BLaER1 (cell line): ENCODE measurements around the gene DLG2.

Source experiments
- H3K27ac ChIP-seq: shearing (Covaris generic); formaldehyde crosslinking; 2 replicates; pipeline ENCODE4 v1.8.1; 2022
- H3K27me3 ChIP-seq: shearing (Covaris generic); formaldehyde crosslinking; 2 replicates; pipeline ENCODE4 v1.8.1; 2022
- H3K36me3 ChIP-seq: shearing (Covaris generic); formaldehyde crosslinking; 2 replicates; pipeline ENCODE4 v1.8.1; 2022
- H3K4me1 ChIP-seq: shearing (Covaris generic); formaldehyde crosslinking; 2 replicates; pipeline ENCODE4 v1.8.1; 2022
- H3K4me2 ChIP-seq: shearing (Covaris generic); formaldehyde crosslinking; 2 replicates; pipeline ENCODE4 v1.8.1; 2022
- H3K4me3 ChIP-seq: shearing (Covaris generic); formaldehyde crosslinking; 2 replicates; pipeline ENCODE4 v1.8.1; 2022
- H3K9ac ChIP-seq: shearing (Covaris generic); formaldehyde crosslinking; 2 replicates; pipeline ENCODE4 v1.8.1; 2022
- H3K9me3 ChIP-seq: shearing (Covaris generic); formaldehyde crosslinking; 2 replicates; pipeline ENCODE4 v1.8.1; 2022
- H4K20me1 ChIP-seq: shearing (Covaris generic); formaldehyde crosslinking; 2 replicates; pipeline ENCODE4 v1.8.1; 2022
- Cebpa-rat ChIP-seq: shearing (Covaris generic); IDR thresholded peaks from 2 replicates; pipeline ENCODE4 v1.8.1; 2022

DLG2 gene

DNA sequence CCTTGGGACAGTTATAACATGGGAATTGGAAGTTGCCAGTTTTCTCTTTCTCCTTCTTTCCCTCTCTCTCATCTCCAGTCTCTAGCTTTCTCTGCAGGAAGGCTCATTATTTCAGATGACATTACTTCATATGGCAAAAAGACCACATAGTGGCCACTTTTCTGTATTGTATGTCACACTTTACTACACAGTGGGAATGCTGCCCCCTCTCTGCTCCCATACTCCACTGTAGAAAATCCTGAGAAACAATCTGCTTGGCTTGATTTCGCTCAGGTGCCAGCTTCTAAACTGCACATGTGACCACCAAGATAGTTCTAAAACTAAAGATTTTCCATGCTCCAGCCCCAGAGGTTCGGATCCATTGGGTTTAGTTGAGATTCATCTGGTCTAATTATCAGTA is 1480.3 kb downstream of the DLG2 start:
- H3K9ac ChIP-seq = no peak overlapping the region
- no peaks in the 10 kb centered on the region for H4K20me1 ChIP-seq
- H3K4me2 ChIP-seq = no peak overlapping the region
- H3K36me3 ChIP-seq = no peaks in the 10 kb centered on the region
- H3K4me1 ChIP-seq = no peaks in the 10 kb centered on the region
- H3K9me3 ChIP-seq = no peaks in the 10 kb centered on the region
- no peak for TF ChIP-seq Cebpa-rat
- no peaks in the 10 kb centered on the region for H3K27me3 ChIP-seq
- no peak overlapping the region for H3K4me3 ChIP-seq
- no peak overlapping the region for H3K27ac ChIP-seq

DNA sequence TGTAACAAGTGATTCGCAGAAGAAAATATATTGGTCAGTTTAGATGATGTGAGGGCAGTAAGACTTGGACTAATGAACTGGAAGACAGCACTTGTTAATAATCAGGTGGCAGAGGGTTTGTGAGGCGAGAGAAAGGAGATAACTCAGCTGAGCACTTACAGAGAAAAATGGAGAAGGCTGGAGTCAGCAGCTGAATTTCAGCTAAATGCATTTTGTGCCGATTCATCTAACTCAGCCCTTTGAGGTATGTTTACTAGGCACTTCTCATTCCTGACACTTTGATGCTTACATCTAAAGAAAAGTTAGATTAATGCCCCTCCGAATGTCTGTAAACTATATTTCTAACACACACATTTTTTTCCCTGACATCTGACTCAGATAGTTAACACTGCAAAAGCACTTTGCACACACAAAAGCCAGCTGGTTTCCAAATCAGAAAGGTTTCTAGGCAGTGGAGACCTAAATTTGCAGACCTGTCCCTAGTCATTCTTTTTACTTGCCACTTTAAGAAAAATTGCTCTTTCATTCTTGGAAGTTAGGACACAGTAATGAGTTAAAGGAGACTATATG is 1481.4 kb downstream of the DLG2 start:
- Histone ChIP-seq H3K4me1 (no peaks in the 10 kb centered on the region), H3K9ac (no peak overlapping the region), H3K27me3 (no peaks in the 10 kb centered on the region), H3K27ac (no peak overlapping the region), H3K36me3 (no peaks in the 10 kb centered on the region), H4K20me1 (no peaks in the 10 kb centered on the region), H3K9me3 (no peaks in the 10 kb centered on the region), H3K4me2 (no peak overlapping the region), H3K4me3 (no peak overlapping the region)
- TF ChIP-seq Cebpa-rat = no peak

DNA sequence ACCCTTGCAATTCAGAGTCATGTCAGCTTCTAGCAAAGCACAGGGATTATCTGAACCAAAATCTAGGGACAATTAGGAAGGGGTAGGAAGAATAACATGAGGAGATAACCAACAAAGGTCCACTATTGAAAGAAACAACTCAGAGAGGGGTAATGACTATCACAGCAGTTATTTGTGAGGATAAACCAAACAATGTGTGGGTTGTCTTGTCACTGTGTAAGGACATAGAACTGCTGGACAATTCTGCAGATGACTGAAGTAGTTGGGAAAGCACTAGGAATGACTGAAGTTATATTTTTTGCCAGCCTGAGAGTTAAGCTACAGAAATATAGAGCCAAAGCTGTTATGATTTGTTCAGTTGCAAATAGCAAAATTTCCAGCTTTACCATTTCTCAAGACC is 1482.6 kb downstream of the DLG2 start:
- H4K20me1 ChIP-seq = no peaks in the 10 kb centered on the region
- H3K4me3 ChIP-seq = no peak overlapping the region
- H3K4me2 ChIP-seq = no peak overlapping the region
- H3K9ac ChIP-seq = no peak overlapping the region
- H3K36me3 ChIP-seq = no peaks in the 10 kb centered on the region
- no peaks in the 10 kb centered on the region for H3K4me1 ChIP-seq
- no peaks in the 10 kb centered on the region for H3K9me3 ChIP-seq
- no peak for TF ChIP-seq Cebpa-rat
- H3K27ac ChIP-seq = no peak overlapping the region
- no peaks in the 10 kb centered on the region for H3K27me3 ChIP-seq

DNA sequence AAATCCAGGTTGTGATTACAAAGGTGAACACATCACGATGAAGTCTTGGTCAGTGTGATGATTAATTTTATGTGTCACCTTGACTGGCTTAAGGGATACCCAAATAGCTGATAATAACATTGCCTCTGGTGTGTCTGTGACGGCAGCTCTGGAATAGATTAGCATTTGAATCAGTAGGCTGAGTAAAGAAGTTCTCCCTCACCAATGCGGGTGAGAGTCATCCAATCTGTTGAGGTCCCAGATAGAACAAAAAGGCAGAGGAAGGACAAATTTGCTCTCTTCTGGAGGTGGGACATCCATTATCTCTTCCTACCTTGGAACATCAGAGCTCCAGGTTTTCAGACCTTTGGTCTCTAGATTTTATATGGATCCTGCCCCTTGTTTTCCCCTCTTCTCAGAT is 1484.7 kb downstream of the DLG2 start:
- H4K20me1 ChIP-seq = no peaks in the 10 kb centered on the region
- no peaks in the 10 kb centered on the region for H3K9me3 ChIP-seq
- TF ChIP-seq Cebpa-rat = no peak
- H3K9ac ChIP-seq = no peak overlapping the region
- no peak overlapping the region for H3K4me3 ChIP-seq
- no peaks in the 10 kb centered on the region for H3K4me1 ChIP-seq
- no peak overlapping the region for H3K27ac ChIP-seq
- H3K4me2 ChIP-seq = no peak overlapping the region
- H3K36me3 ChIP-seq = no peaks in the 10 kb centered on the region
- H3K27me3 ChIP-seq = no peaks in the 10 kb centered on the region

DNA sequence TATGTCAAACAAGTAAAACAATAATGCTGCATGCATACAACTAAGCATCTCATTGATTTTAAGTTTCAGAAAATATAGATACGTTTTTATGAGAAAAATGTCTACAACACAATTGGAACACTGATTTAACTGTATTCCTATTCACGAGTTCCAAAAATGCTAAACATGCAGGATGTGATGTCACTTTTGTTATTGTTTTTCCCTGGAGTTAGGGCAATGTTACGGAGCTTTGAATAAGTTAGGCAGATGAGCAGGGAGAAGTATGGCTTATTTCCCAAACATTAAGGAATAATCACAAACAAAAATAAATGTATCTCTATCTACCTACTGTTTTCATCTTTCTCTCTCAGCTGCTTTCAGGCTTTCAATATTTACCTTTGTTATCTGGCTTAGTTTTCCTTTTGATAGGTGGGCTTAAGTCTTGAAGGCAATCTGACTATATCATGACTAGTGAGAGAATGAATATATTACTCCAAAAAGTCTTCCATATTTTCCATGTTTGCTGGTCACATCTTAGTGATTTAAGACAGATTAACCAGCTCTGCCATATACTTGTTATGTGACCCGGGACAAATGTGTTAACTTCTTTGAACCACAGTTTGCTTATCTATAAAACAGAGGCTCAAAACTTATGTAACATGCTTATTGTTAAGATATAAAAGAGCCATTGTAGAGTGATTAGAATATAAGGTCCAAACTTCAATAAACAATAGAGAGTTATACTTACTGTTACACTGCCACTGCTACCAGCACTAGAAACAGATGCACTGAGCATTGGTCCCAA is 1486.6 kb downstream of the DLG2 start:
- no peak overlapping the region for H3K27ac ChIP-seq
- H3K36me3 ChIP-seq = no peaks in the 10 kb centered on the region
- H4K20me1 ChIP-seq = no peaks in the 10 kb centered on the region
- no peak overlapping the region for H3K4me3 ChIP-seq
- TF ChIP-seq Cebpa-rat = no peak
- H3K4me1 ChIP-seq = no peaks in the 10 kb centered on the region
- H3K27me3 ChIP-seq = no peaks in the 10 kb centered on the region
- no peak overlapping the region for H3K9ac ChIP-seq
- no peak overlapping the region for H3K4me2 ChIP-seq
- no peaks in the 10 kb centered on the region for H3K9me3 ChIP-seq

DNA sequence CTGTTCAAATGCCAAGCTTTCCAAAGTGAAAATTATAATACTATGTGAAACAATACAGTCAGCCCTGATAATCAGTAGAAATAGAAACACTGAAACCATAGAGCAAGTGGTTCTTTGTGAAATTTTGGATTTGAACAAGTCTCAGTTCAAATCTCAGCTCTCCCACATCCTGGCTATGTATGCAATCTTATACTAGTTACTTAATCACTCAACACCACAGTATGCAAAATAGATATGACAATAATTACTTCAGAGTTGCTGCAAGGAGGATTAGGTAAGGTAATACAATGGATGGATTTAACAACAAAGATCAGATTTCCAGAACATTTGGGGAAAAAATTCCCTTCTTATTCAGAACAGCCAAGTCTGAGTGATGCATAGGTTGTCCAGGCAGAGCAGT is 1489.2 kb downstream of the DLG2 start:
- H3K36me3 ChIP-seq = no peaks in the 10 kb centered on the region
- H3K27ac ChIP-seq = no peak overlapping the region
- no peaks in the 10 kb centered on the region for H3K27me3 ChIP-seq
- no peaks in the 10 kb centered on the region for H3K4me1 ChIP-seq
- no peak overlapping the region for H3K9ac ChIP-seq
- H3K9me3 ChIP-seq = no peaks in the 10 kb centered on the region
- H3K4me3 ChIP-seq = no peak overlapping the region
- no peak overlapping the region for H3K4me2 ChIP-seq
- TF ChIP-seq Cebpa-rat = no peak
- H4K20me1 ChIP-seq = no peaks in the 10 kb centered on the region

DNA sequence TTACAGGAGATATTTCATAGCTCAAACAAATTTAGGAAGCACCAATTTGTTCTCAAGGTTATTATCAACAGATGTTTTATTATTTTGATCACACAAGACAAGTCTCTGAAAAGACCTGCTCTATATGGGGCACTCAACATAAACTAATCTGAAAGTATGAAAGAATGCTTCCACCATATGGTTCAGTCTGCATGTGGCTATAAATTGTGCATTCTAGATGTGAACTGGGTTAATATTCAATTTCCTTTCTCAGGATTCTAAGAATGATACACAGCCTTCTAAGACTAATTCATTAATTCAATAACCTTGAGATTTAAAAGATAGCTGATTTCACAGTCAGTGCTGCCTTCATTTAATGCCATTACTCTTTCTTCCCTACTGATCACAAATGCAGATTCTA is 1489.6 kb downstream of the DLG2 start:
- Histone ChIP-seq H4K20me1 (no peaks in the 10 kb centered on the region), H3K4me2 (no peak overlapping the region), H3K27me3 (no peaks in the 10 kb centered on the region), H3K27ac (no peak overlapping the region), H3K36me3 (no peaks in the 10 kb centered on the region), H3K9ac (no peak overlapping the region), H3K9me3 (no peaks in the 10 kb centered on the region), H3K4me1 (no peaks in the 10 kb centered on the region), H3K4me3 (no peak overlapping the region)
- TF ChIP-seq Cebpa-rat = no peak

DNA sequence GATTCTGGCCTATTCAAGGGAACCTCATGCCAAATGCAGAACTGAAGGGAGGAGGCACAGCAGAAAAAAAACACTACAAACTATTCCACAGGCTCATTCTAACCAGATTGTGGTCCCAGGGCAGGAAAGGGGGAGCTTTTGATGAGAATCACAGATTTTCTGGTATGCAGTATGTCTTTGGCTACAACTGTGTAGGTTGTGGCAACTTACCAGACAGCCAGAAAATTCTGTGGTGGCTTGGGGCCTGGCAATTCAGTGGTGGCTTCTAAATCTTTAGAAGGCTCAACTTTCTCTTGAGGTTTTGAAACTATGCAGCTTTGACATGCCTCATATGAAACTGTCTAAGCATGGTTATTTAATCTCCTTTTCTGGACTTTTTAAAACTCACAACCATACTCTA is 1490.2 kb downstream of the DLG2 start:
- Histone ChIP-seq H3K36me3 (no peaks in the 10 kb centered on the region), H4K20me1 (no peaks in the 10 kb centered on the region), H3K9ac (no peak overlapping the region), H3K4me1 (no peaks in the 10 kb centered on the region), H3K27ac (no peak overlapping the region), H3K9me3 (no peaks in the 10 kb centered on the region), H3K4me3 (no peak overlapping the region), H3K4me2 (no peak overlapping the region), H3K27me3 (no peaks in the 10 kb centered on the region)
- no peak for TF ChIP-seq Cebpa-rat

DNA sequence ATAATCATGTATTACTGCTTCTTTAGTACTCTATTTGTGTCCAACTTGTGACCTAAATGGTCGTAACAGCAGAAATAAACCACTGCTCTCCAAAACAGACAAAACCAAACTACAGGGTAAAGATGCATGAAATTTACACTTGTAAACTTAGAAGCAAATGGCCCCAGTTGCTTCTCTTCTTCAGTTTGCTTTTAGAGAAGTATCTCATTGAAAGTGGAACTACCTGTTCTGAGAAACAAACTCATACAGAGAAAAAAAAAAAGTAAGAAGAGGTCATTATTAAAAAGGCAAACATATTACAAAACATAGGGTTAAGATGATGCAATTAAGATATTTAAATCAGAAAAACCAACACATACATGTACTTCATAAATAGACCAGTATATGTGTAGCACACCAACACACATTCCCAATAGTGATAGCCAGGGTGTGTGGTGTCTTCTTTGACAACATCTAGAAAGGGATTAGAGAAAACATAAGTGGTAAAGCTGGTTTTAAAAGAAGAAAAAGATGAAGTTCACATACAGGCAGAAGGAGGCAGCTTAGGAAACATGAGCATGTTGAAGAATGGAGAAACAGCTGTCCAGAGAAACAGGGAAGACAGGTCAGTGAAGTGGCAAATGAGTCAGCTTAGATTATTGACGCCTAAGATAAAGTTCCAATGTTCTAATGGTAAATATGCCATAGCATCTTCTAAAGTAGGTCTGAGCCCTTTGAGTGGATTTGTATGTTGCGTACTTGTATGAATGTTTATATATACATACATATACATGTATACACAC is 1496.3 kb downstream of the DLG2 start:
- no peak overlapping the region for H3K4me3 ChIP-seq
- H4K20me1 ChIP-seq = no peaks in the 10 kb centered on the region
- no peaks in the 10 kb centered on the region for H3K36me3 ChIP-seq
- no peaks in the 10 kb centered on the region for H3K9me3 ChIP-seq
- H3K4me2 ChIP-seq = no peak overlapping the region
- H3K9ac ChIP-seq = no peak overlapping the region
- H3K4me1 ChIP-seq = peaks cover 9% of the 10 kb centered on the region
- H3K27ac ChIP-seq = no peak overlapping the region
- TF ChIP-seq Cebpa-rat = no peak
- H3K27me3 ChIP-seq = no peaks in the 10 kb centered on the region

DNA sequence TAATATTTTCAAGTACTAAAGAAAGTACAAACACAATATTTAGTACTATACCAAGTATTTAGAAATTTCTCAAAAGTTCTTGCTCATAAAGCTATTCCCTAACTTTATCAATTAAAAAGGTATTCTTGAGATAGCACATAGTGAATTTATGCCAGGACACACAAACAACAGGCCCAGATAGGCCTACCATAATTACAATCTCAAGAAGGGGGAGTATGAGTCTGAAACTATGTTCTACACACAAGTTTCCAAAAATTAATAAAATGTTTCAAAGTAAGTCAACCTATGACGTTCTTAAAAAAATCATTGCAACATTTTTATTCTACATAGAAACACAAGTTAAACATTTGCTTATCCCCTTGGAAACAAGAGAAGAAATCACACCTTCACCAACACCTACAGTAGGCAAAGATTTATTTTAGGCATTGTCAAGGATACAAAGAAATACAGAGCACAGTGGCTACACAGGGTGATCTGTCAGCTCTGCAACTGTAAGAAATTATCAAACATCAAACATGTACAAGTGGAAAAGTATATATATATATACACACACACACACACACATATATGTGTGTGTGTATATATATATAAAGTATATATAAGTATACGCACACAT is 1497.1 kb downstream of the DLG2 start:
- Histone ChIP-seq H3K27ac (no peak overlapping the region), H3K9me3 (no peaks in the 10 kb centered on the region), H3K4me2 (no peak overlapping the region), H3K27me3 (no peaks in the 10 kb centered on the region), H4K20me1 (no peaks in the 10 kb centered on the region), H3K4me3 (no peak overlapping the region), H3K4me1 (peaks cover 9% of the 10 kb centered on the region), H3K36me3 (no peaks in the 10 kb centered on the region), H3K9ac (no peak overlapping the region)
- no peak for TF ChIP-seq Cebpa-rat
